ENCODE results near the gene NUDT16L1. TPM values are rescaled to one million over a fixed set of nuclear protein-coding genes. Genes with fewer than 3 reads are reported as not detected.

NUDT16L1 gene
- polyA plus RNA-seq, 1 donor (not counting 4 experiments of a cell fraction or from before 2014, with no cell fraction given), result 23.0 TPM

DNA sequence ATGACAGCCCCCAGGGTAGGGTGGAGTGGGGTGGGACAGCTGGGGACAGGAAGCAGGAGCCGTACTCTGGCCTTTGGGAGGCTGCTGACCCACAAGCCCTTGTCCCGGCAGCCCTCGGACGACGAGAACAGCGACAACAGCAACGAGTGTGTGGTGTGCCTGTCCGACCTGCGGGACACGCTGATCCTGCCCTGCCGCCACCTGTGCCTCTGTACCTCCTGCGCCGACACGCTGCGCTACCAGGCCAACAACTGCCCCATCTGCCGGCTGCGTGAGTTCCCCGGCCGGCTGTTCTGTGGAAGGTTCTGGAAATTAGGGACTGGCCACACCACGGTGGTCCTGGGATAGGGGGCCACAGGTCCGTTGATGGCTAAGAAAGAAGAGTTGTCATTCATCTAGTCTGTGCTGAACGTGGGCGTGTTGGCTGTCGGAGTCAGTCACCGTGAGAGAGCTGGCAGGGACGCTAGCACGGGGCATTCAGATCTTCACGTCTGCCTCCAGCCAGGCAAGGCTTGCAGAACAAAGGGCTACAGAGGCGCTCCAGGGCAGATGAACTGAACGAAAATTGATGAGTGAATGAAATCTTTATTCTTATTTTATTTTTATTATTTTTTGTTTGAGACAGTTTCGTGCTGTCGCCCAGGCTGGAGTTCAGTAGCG, 19.8 kb upstream of the NUDT16L1 start:
- no peaks in the 10 kb centered on the region for H3K79me2 ChIP-seq (ENCODE audit: control insufficient read depth, insufficient read depth, low read length)
- FAIRE-seq, result no peak
- no peaks in the 10 kb centered on the region for H4K20me1 ChIP-seq (ENCODE audit: control insufficient read depth, extremely low read depth, insufficient read depth, low read length)
- H3K9me1 ChIP-seq (ENCODE audit: control insufficient read depth, extremely low read depth, insufficient read depth, low read length), result no peaks in the 10 kb centered on the region
- H3K4me3 ChIP-seq (ENCODE audit: control insufficient read depth in 2 of 3, extremely low read depth in 1 of 3, insufficient read depth in 2 of 3, low read depth in 1 of 3, low read length in 3 of 3), result no peak overlapping the region
- no peak overlapping the region for H3K27ac ChIP-seq (ENCODE audit: control insufficient read depth, insufficient read depth, low read length)
- no peaks in the 10 kb centered on the region for H3K27me3 ChIP-seq (ENCODE audit: control insufficient read depth, extremely low read depth, insufficient read depth, low read length)
- H2AFZ ChIP-seq (ENCODE audit: control insufficient read depth, low read length), result no peak overlapping the region
- no peak for DNase-seq (ENCODE audit: low read depth, low spot score)
- dilution Hi-C loops (cut with MboI; ENCODE audit: extremely low pct_ligation_motif_present, low sequenced_read_pairs), result no loop called here
- H3K36me3 ChIP-seq (ENCODE audit: control insufficient read depth in 2 of 2, extremely low read depth in 1 of 2, insufficient read depth in 2 of 2, low read length in 2 of 2), result peaks cover 5 to 20% of the 10 kb centered on the region in 2 experiments
- peaks cover 3% of the 10 kb centered on the region for H3K4me1 ChIP-seq (ENCODE audit: control insufficient read depth, extremely low read depth, insufficient read depth, low read length)
- H3K9ac ChIP-seq (ENCODE audit: control insufficient read depth, extremely low read depth, insufficient read depth, low read length), result no peak overlapping the region
- H3K4me2 ChIP-seq (ENCODE audit: control insufficient read depth, extremely low read depth, insufficient read depth, low read depth, low read length), result no peak overlapping the region
- TF ChIP-seq EZH2 (IDR thresholded peaks at IDR 0.05; ENCODE audit: low read length), result no peak
- TF ChIP-seq, protein P1, sequence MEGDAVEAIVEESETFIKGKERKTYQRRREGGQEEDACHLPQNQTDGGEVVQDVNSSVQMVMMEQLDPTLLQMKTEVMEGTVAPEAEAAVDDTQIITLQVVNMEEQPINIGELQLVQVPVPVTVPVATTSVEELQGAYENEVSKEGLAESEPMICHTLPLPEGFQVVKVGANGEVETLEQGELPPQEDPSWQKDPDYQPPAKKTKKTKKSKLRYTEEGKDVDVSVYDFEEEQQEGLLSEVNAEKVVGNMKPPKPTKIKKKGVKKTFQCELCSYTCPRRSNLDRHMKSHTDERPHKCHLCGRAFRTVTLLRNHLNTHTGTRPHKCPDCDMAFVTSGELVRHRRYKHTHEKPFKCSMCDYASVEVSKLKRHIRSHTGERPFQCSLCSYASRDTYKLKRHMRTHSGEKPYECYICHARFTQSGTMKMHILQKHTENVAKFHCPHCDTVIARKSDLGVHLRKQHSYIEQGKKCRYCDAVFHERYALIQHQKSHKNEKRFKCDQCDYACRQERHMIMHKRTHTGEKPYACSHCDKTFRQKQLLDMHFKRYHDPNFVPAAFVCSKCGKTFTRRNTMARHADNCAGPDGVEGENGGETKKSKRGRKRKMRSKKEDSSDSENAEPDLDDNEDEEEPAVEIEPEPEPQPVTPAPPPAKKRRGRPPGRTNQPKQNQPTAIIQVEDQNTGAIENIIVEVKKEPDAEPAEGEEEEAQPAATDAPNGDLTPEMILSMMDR (optimal IDR thresholded peaks at IDR 0.05 in 1 of 3, IDR thresholded peaks at IDR 0.05 in 1 of 3, conservative IDR thresholded peaks at IDR 0.05 in 1 of 3; ENCODE audit: extremely low read depth in 1 of 3, insufficient read depth in 2 of 3, low read length in 3 of 3), result no peak
- H3K9me3 ChIP-seq (ENCODE audit: control insufficient read depth, low read depth, low read length), result no peaks in the 10 kb centered on the region

DNA sequence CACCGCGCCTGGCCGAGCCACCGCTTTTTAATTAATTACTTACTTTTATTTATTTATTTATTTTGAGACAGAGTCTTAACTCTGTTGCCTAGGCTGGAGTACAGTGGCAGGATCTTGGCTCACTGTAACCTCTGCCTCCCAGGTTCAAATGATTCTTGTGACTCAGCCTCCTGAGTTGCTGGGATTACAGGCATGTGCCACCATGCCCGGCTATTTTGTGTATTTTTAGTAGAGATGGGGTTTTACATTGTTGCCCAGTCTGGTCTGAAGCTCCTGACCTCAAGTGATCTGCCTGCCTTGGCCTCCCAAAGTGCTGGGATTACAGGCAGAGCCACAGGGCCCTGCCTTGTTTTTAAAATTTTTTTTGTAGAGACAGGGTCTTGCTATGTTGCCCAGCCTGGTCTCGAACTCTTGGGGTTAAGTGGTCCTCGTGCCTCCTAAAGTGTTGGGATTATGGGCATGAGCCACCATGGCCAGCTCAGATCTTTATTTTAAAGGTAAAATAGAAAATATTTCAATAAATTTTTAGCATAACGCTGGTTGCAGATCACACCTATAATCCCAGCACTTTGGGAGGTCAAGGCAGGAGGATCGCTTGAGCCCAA, 18.3 kb upstream of the NUDT16L1 start:
- DNase-seq (ENCODE audit: low read depth, low spot score) (no peak), FAIRE-seq (peak; percentile 32)
- H3K4me1 ChIP-seq (ENCODE audit: control insufficient read depth, extremely low read depth, insufficient read depth, low read length), result peaks cover 8% of the 10 kb centered on the region
- TF ChIP-seq EZH2 (IDR thresholded peaks at IDR 0.05; ENCODE audit: low read length), result no peak
- TF ChIP-seq, protein P1 (optimal IDR thresholded peaks at IDR 0.05 in 1 of 3, IDR thresholded peaks at IDR 0.05 in 1 of 3, conservative IDR thresholded peaks at IDR 0.05 in 1 of 3; ENCODE audit: extremely low read depth in 1 of 3, insufficient read depth in 2 of 3, low read length in 3 of 3), result no peak
- H3K27ac ChIP-seq (ENCODE audit: control insufficient read depth, insufficient read depth, low read length), result no peak overlapping the region
- no peak overlapping the region for H3K4me3 ChIP-seq (ENCODE audit: control insufficient read depth in 2 of 3, extremely low read depth in 1 of 3, insufficient read depth in 2 of 3, low read depth in 1 of 3, low read length in 3 of 3)
- H4K20me1 ChIP-seq (ENCODE audit: control insufficient read depth, extremely low read depth, insufficient read depth, low read length), result no peaks in the 10 kb centered on the region
- no peaks in the 10 kb centered on the region for H3K9me3 ChIP-seq (ENCODE audit: control insufficient read depth, low read depth, low read length)
- H3K79me2 ChIP-seq (ENCODE audit: control insufficient read depth, insufficient read depth, low read length), result no peaks in the 10 kb centered on the region
- H3K36me3 ChIP-seq (ENCODE audit: control insufficient read depth in 2 of 2, extremely low read depth in 1 of 2, insufficient read depth in 2 of 2, low read length in 2 of 2), result peaks cover 0 to 14% of the 10 kb centered on the region in 2 experiments
- no peak overlapping the region for H2AFZ ChIP-seq (ENCODE audit: control insufficient read depth, low read length)
- no peak overlapping the region for H3K4me2 ChIP-seq (ENCODE audit: control insufficient read depth, extremely low read depth, insufficient read depth, low read depth, low read length)
- dilution Hi-C loops (cut with MboI; ENCODE audit: extremely low pct_ligation_motif_present, low sequenced_read_pairs), result no loop called here
- no peaks in the 10 kb centered on the region for H3K27me3 ChIP-seq (ENCODE audit: control insufficient read depth, extremely low read depth, insufficient read depth, low read length)
- H3K9me1 ChIP-seq (ENCODE audit: control insufficient read depth, extremely low read depth, insufficient read depth, low read length), result no peaks in the 10 kb centered on the region
- no peak overlapping the region for H3K9ac ChIP-seq (ENCODE audit: control insufficient read depth, extremely low read depth, insufficient read depth, low read length)
